K562 (cell line): Measurements from ENCODE around the gene CEND1. TPM values are rescaled to one million over a fixed set of nuclear protein-coding genes. Genes with fewer than 3 reads are reported as not detected.

Source experiments
- IFI16 ChIP-seq: fragments of 250-450 bp; sonication (Bioruptor Pico); IDR thresholded peaks from 2 replicates; pipeline ENCODE4 v2.1.2; 2022; ENCODE audit warnings: mild to moderate bottlenecking, inconsistent platforms
- NR2C2 ChIP-seq, 2 experiments: fragments of 200-800 bp in 1 of 2; sonication (Bioruptor generic) in 1 of 2; sonication (generic) in 1 of 2; formaldehyde crosslinking in 1 of 2; IDR thresholded peaks; 2 replicates each; pipeline versions ENCODE4 v1.6.1 to v1.8.0; 2016 to 2022; ENCODE audit warnings: mild to moderate bottlenecking in 1 of 2, missing compliant biosample characterization in 1 of 2, missing genetic modification characterization in 1 of 2, missing genetic modification reagents in 1 of 2
- ZNF143 ChIP-seq: sonication (generic); formaldehyde crosslinking; IDR thresholded peaks from 2 replicates; pipeline ENCODE4 v1.9.0; 2022; ENCODE audit warnings: mild to moderate bottlenecking, missing genetic modification reagents
- polyA plus RNA-seq, 8 experiments: library from polyadenylated mRNA; depleted of rRNA in 4 of 8; stranded (reverse) in 5 of 8; unstranded in 3 of 8; fragments of >200 nt; fragmentation: Nextera tagmentation in 2 of 8; fragmentation: Illumina TruSeq in 1 of 8; extraction: Ambion mirVana in 2 of 8; extraction: Trizol in 1 of 8; gene quantifications; 2 replicates each; pipeline versions ENCODE4 v1.2.1 to v1.2.3, GENCODE V29; 2011 to 2014; ENCODE audit warnings: inconsistent platforms in 1 of 8, missing spikeins in 1 of 8
- total RNA-seq, 7 experiments: library from RNA; depleted of rRNA in 6 of 7; stranded (reverse); fragments of >200 nt in 6 of 7; fragmentation: Illumina TruSeq in 2 of 7; extraction: Trizol in 2 of 7; gene quantifications; 2 replicates each; pipeline versions ENCODE4 v1.2.1 to v1.2.3, GENCODE V29; 2011 to 2021; ENCODE audit warnings: low replicate concordance in 1 of 7
- TF ChIP-seq, protein P1 (sequence below), 2 experiments: fragments of 450-650 bp; conservative IDR thresholded peaks; 2 replicates each; pipeline ENCODE4 v1.6.1; 2017; ENCODE audit warnings: mild to moderate bottlenecking in 2 of 2, moderate library complexity in 2 of 2
- TF ChIP-seq, protein P2 (sequence below): fragments of 450-650 bp; IDR thresholded peaks from 2 replicates; pipeline ENCODE4 v1.6.1; 2016
- TF ChIP-seq, protein P3 (sequence below): IDR thresholded peaks from 2 replicates; pipeline ENCODE4 v1.6.1; 2012; ENCODE audit warnings: low read depth, low read length, improper control_type of control experiment, borderline replicate concordance
- TF ChIP-seq, protein P4 (sequence below), 2 experiments: fragments of 450-650 bp in 1 of 2; sonication (generic) in 1 of 2; formaldehyde crosslinking in 1 of 2; IDR thresholded peaks in 1 of 2; conservative IDR thresholded peaks in 1 of 2; 2 replicates each; pipeline versions ENCODE4 v1.6.1 to v1.8.1; 2016 to 2023; ENCODE audit warnings: mild to moderate bottlenecking in 2 of 2, moderate library complexity in 2 of 2, inconsistent platforms in 1 of 2, missing genetic modification reagents in 1 of 2

The CEND1 gene
- total and polyA plus RNA-seq, 9 of the 15 experiments (the other 6 are each of a cell fraction or from before 2014, with no cell fraction given) = 0.13 to 0.18 (median 0.16) TPM; not detected in 6

DNA sequence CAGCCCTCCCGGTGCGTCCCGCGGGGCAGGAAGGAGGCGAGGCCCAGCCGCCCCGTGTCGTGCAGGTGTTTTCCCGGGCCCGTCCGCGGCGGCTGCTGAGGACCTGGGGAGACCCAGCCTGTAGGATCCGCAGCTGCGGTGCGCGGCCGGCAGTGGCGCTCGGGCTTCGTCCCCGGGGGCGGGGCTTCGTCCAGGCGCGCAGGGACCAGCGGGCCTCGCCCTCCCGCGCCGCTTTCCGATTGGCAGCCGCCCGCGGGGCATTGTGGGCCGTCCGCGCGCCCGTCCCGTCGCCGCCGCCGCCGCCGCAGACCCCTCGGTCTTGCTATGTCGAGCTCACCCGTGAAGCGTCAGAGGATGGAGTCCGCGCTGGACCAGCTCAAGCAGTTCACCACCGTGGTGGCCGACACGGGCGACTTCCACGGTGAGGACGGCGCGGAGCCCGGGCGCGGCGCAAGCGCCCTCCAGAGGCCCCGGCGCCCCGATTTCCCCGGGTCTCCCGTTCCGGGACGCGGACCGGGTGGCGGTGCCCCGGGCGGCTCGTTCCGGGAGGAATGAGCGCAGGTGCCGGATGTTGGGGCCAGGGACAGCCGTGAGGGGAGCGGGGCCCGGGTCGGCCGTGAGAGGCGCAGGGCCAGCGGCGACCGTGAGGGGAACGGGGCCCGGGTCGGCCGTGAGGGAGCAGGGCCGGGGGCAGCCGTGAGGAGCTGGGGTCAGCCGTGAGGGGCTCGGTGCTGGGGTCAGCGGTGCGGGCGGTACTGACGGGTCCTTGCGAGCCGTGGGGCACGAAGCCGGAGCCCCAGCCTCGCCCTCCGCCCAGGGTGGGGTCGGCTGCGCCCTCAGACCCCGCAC lies 42.5 kb downstream of the CEND1 start, which contains the start of gene TALDO1 (continued):
- TF ChIP-seq, protein P1, sequence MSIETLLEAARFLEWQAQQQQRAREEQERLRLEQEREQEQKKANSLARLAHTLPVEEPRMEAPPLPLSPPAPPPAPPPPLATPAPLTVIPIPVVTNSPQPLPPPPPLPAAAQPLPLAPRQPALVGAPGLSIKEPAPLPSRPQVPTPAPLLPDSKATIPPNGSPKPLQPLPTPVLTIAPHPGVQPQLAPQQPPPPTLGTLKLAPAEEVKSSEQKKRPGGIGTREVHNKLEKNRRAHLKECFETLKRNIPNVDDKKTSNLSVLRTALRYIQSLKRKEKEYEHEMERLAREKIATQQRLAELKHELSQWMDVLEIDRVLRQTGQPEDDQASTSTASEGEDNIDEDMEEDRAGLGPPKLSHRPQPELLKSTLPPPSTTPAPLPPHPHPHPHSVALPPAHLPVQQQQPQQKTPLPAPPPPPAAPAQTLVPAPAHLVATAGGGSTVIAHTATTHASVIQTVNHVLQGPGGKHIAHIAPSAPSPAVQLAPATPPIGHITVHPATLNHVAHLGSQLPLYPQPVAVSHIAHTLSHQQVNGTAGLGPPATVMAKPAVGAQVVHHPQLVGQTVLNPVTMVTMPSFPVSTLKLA (conservative IDR thresholded peaks at IDR 0.05) = no peak
- TF ChIP-seq, protein P2, sequence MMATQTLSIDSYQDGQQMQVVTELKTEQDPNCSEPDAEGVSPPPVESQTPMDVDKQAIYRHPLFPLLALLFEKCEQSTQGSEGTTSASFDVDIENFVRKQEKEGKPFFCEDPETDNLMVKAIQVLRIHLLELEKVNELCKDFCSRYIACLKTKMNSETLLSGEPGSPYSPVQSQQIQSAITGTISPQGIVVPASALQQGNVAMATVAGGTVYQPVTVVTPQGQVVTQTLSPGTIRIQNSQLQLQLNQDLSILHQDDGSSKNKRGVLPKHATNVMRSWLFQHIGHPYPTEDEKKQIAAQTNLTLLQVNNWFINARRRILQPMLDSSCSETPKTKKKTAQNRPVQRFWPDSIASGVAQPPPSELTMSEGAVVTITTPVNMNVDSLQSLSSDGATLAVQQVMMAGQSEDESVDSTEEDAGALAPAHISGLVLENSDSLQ = no peak
- TF ChIP-seq, protein P3, sequence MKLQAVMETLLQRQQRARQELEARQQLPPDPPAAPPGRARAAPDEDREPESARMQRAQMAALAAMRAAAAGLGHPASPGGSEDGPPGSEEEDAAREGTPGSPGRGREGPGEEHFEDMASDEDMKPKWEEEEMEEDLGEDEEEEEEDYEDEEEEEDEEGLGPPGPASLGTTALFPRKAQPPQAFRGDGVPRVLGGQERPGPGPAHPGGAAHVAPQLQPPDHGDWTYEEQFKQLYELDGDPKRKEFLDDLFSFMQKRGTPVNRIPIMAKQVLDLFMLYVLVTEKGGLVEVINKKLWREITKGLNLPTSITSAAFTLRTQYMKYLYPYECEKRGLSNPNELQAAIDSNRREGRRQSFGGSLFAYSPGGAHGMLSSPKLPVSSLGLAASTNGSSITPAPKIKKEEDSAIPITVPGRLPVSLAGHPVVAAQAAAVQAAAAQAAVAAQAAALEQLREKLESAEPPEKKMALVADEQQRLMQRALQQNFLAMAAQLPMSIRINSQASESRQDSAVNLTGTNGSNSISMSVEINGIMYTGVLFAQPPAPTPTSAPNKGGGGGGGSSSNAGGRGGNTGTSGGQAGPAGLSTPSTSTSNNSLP = no peak
- TF ChIP-seq ZNF143 (CRISPR knock-in tag) (peak; percentile 78), NR2C2 (CRISPR knock-in tag; IDR thresholded peaks at IDR 0.05) (peak; percentile 41; the same call in 1 of the 2 replicates), NR2C2 (tag; IDR thresholded peaks at IDR 0.05) (no peak), IFI16 (CRISPR knock-in tag) (no peak)
- TF ChIP-seq, protein P4, sequence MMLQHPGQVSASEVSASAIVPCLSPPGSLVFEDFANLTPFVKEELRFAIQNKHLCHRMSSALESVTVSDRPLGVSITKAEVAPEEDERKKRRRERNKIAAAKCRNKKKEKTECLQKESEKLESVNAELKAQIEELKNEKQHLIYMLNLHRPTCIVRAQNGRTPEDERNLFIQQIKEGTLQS (IDR thresholded peaks at IDR 0.05) = no peak
- TF ChIP-seq, protein P4 (CRISPR knock-in tag; conservative IDR thresholded peaks at IDR 0.05) = no peak
